Non-pigmented ciliary epithelial cell (primary cell): Measurements from ENCODE around the gene DDAH1.
"Not testable (repeated sequence)": the region's sequence is repeated elsewhere in the genome, so short reads cannot be mapped to it uniquely, and the experiment has no call there.

ENCODE experiments used
- DNase-seq: peaks from one replicate; pipeline ENCODE4 v3.0.0-alpha.2; 2010; ENCODE audit warnings: low read depth

The DDAH1 gene

GRCh38 chr1:85359874-85360721 lies 104.9 kb downstream of the DDAH1 start:
- DNase-seq = no peak

- DNase-seq = no peak
These were observed 106.1 kb downstream of the DDAH1 start for GRCh38 chr1:85358702-85359438.

GRCh38 chr1:85357817-85358216 lies 107.1 kb downstream of the DDAH1 start:
- no peak for DNase-seq

GRCh38 chr1:85356130-85356529 lies 108.8 kb downstream of the DDAH1 start:
- DNase-seq = no peak

GRCh38 chr1:85352055-85352454 lies 112.9 kb downstream of the DDAH1 start:
- no peak for DNase-seq

GRCh38 chr1:85351202-85351828 lies 113.6 kb downstream of the DDAH1 start:
- no peak for DNase-seq

- no peak for DNase-seq
These were observed 115.7 kb downstream of the DDAH1 start for GRCh38 chr1:85349224-85349623.

GRCh38 chr1:85347908-85348307 lies 117.1 kb downstream of the DDAH1 start:
- no peak for DNase-seq

GRCh38 chr1:85347275-85347674 lies 117.7 kb downstream of the DDAH1 start:
- not testable (repeated sequence) for DNase-seq

- no peak for DNase-seq
These were observed 120.7 kb downstream of the DDAH1 start for GRCh38 chr1:85344256-85344694.

GRCh38 chr1:85343612-85344255 lies 121.2 kb downstream of the DDAH1 start:
- DNase-seq = no peak

GRCh38 chr1:85343213-85343611 lies 121.7 kb downstream of the DDAH1 start:
- no peak for DNase-seq

- no peak for DNase-seq
These were observed 122.8 kb downstream of the DDAH1 start for GRCh38 chr1:85342207-85342606.

GRCh38 chr1:85340427-85340826 lies 124.5 kb downstream of the DDAH1 start:
- no peak for DNase-seq

GRCh38 chr1:85339656-85340399 lies 125.1 kb downstream of the DDAH1 start:
- DNase-seq = no peak

GRCh38 chr1:85339089-85339488 lies 125.9 kb downstream of the DDAH1 start:
- DNase-seq = no peak

- no peak for DNase-seq
These were observed 130.0 kb downstream of the DDAH1 start for GRCh38 chr1:85334962-85335361.

GRCh38 chr1:85333186-85333585 lies 131.8 kb downstream of the DDAH1 start:
- no peak for DNase-seq

GRCh38 chr1:85332575-85332974 lies 132.4 kb downstream of the DDAH1 start:
- DNase-seq = no peak

- peak; percentile 97 for DNase-seq
These were observed 134.2 kb downstream of the DDAH1 start for GRCh38 chr1:85330711-85331290.

- DNase-seq = no peak
These were observed 134.7 kb downstream of the DDAH1 start for GRCh38 chr1:85330214-85330631.
